ENCODE data around the gene FLNA. TPM values are rescaled to one million over a fixed set of nuclear protein-coding genes. Genes with fewer than 3 reads are reported as not detected.

Gene FLNA
- total RNA-seq, 4 donors from 2014 or later: 23.9 to 128 (median 88.9) TPM

DNA sequence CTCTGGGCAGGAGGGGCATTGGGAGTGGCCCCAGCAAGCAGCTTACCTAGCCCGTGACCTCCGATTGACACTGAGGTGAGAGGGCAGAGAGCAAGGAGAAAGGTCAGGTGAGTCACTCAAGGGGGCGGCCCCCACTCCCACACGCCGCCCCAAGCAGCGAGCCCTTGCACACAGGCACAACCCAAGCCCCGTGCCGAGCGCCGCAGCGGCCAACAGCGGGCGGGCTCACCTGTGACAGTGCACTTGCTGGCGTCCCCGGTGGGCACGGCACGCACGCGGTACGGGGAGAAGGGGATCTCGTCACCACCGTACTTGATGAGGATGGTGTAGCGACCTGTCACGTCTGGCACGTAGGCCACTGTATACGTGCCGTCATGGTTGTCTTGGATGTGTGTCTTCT lies 17.2 kb downstream of the FLNA start:
- Histone ChIP-seq H3K27me3 (no peaks in the 10 kb centered on the region), H3K4me3 (no peak overlapping the region), H3K9me3 (no peaks in the 10 kb centered on the region), H3K4me1 (no peaks in the 10 kb centered on the region), H3K27ac (no peak overlapping the region), H3K36me3 (no peaks in the 10 kb centered on the region)
- ATAC-seq (no peak), DNase-seq (no peak)
- TF ChIP-seq, protein P1, sequence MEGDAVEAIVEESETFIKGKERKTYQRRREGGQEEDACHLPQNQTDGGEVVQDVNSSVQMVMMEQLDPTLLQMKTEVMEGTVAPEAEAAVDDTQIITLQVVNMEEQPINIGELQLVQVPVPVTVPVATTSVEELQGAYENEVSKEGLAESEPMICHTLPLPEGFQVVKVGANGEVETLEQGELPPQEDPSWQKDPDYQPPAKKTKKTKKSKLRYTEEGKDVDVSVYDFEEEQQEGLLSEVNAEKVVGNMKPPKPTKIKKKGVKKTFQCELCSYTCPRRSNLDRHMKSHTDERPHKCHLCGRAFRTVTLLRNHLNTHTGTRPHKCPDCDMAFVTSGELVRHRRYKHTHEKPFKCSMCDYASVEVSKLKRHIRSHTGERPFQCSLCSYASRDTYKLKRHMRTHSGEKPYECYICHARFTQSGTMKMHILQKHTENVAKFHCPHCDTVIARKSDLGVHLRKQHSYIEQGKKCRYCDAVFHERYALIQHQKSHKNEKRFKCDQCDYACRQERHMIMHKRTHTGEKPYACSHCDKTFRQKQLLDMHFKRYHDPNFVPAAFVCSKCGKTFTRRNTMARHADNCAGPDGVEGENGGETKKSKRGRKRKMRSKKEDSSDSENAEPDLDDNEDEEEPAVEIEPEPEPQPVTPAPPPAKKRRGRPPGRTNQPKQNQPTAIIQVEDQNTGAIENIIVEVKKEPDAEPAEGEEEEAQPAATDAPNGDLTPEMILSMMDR (IDR thresholded peaks at IDR 0.05 in 4 of 5, conservative IDR thresholded peaks at IDR 0.05 in 1 of 5): no peak
- TF ChIP-seq POLR2A (IDR thresholded peaks at IDR 0.05): no peak
- intact Hi-C loops (cut with DNase I; ENCODE audit: low total_unique reads): no loop called here
- in situ Hi-C loops (cut with MboI; ENCODE audit: low sequenced_read_pairs in 4 of 4): no loop called here

DNA sequence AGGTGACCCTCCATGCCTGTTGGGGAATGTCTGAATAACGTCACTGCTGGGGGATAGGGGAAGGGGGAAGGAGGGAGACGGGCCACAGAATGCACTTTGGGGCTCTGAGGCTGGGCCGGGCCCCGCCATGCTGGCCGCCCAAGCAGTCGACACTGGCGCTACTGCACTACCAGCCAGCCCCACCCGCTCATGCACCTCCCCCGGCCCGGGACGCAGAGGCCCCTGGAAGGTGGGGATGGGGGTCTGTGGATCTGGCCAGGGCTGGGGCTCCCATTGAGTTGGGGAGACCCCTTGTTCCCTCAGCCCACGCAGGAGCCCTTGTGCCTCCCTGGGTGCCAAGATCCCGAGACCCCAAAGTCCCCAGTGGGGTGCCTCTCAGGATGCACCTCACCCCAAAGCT lies 17.8 kb downstream of the FLNA start:
- no peak for TF ChIP-seq POLR2A (IDR thresholded peaks at IDR 0.05)
- TF ChIP-seq, protein P1 (IDR thresholded peaks at IDR 0.05 in 4 of 5, conservative IDR thresholded peaks at IDR 0.05 in 1 of 5): no peak
- Histone ChIP-seq H3K4me1 (no peaks in the 10 kb centered on the region), H3K4me3 (no peak overlapping the region), H3K27me3 (no peaks in the 10 kb centered on the region), H3K36me3 (no peaks in the 10 kb centered on the region), H3K9me3 (no peaks in the 10 kb centered on the region), H3K27ac (no peak overlapping the region)
- in situ Hi-C loops (cut with MboI; ENCODE audit: low sequenced_read_pairs in 4 of 4) (no loop called here), intact Hi-C loops (cut with DNase I; ENCODE audit: low total_unique reads) (no loop called here)
- DNase-seq: no peak
- ATAC-seq: no peak

DNA sequence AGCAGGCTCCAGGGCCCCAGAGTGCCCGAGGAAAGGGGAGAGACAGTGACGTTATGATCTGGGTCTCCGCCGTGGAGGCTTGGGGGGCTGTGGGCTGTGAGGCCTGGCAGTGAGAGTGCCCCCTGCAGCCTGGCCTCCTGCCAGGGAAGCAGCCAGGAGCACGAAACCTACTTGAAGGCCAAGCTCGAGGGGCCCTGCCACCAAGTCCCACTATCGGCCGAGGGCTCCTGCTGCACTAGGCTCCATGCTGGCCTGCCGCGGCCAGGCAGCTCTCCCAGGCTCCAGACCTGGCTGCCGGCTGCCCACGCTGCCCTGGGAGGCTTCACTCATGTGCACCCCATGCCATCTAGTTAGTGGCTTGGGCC lies 18.7 kb downstream of the FLNA start:
- DNase-seq (no peak), ATAC-seq (no peak)
- intact Hi-C loops (cut with DNase I; ENCODE audit: low total_unique reads) (no loop called here), in situ Hi-C loops (cut with MboI; ENCODE audit: low sequenced_read_pairs in 4 of 4) (no loop called here)
- Histone ChIP-seq H3K27me3 (no peaks in the 10 kb centered on the region), H3K4me1 (no peaks in the 10 kb centered on the region), H3K4me3 (no peak overlapping the region), H3K9me3 (no peaks in the 10 kb centered on the region), H3K27ac (no peak overlapping the region), H3K36me3 (no peaks in the 10 kb centered on the region)
- no peak for TF ChIP-seq POLR2A (IDR thresholded peaks at IDR 0.05)
- TF ChIP-seq, protein P1 (IDR thresholded peaks at IDR 0.05 in 4 of 5, conservative IDR thresholded peaks at IDR 0.05 in 1 of 5): no peak

DNA sequence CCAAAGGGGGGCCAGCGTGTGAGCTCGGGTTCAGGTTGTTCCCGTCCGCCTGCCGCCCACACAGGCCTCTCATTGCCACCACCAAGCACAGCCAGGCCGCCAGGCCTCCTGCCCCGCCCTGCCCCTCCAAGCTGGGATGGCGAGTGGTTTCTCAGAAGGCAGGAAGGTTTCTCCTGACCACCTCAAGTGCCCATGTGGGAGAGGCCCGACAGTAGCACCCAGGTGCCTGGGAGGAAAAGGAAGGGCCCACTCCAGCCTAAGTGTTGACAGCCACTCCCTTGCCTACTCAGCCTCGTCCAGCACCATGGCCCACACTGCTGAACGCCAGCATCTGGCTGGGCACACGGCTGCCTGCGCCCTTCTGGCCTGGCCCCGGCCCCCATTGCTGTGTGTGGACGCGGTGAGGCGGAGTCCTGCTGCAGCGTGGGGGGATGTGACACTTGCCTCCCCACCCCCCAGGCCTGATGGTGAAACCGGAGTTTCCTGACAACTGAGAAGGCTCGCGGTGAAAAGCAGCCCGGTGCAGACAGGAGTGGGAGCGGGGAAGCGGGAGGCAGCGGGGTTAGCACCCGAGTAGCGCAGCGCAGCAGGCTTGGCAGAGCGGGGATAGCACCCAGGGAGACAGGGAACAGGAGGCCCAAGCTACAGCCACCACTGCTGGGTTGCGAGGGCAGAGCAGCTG lies 19.2 kb downstream of the FLNA start:
- DNase-seq (no peak), ATAC-seq (no peak)
- Histone ChIP-seq H3K27ac (no peak overlapping the region), H3K4me1 (no peaks in the 10 kb centered on the region), H3K36me3 (no peaks in the 10 kb centered on the region), H3K9me3 (no peaks in the 10 kb centered on the region), H3K4me3 (no peak overlapping the region), H3K27me3 (no peaks in the 10 kb centered on the region)
- TF ChIP-seq POLR2A (IDR thresholded peaks at IDR 0.05): no peak
- TF ChIP-seq, protein P1 (IDR thresholded peaks at IDR 0.05 in 4 of 5, conservative IDR thresholded peaks at IDR 0.05 in 1 of 5): no peak
- in situ Hi-C loops (cut with MboI; ENCODE audit: low sequenced_read_pairs in 4 of 4): no loop called here
- intact Hi-C loops (cut with DNase I; ENCODE audit: low total_unique reads): no loop called here

DNA sequence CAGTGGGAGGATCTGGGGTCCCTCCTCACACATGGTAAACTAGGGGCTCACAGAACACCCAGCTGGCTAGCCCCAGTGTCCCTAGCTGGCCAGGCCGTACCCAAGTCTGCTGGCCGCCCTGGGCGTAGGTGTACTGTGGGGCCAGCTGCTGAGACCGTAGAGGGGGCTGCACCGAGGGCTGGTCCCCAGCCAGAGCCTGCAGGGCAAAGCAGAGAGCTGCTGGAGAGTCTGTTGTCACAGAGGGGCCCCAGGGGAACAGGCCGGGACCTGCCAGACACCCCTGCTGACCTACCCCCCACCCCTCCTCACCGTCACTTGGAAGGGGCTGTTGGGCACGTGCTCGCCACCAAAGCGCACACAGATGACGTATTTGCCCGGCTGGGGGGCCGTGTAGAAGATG lies 19.9 kb downstream of the FLNA start:
- H3K4me1 ChIP-seq: no peaks in the 10 kb centered on the region
- no peaks in the 10 kb centered on the region for H3K27me3 ChIP-seq
- no peaks in the 10 kb centered on the region for H3K36me3 ChIP-seq
- H3K27ac ChIP-seq: no peak overlapping the region
- intact Hi-C loops (cut with DNase I; ENCODE audit: low total_unique reads): no loop called here
- no peaks in the 10 kb centered on the region for H3K9me3 ChIP-seq
- in situ Hi-C loops (cut with MboI; ENCODE audit: low sequenced_read_pairs in 4 of 4): no loop called here
- DNase-seq: no peak
- no peak for TF ChIP-seq POLR2A (IDR thresholded peaks at IDR 0.05)
- TF ChIP-seq, protein P1 (IDR thresholded peaks at IDR 0.05 in 4 of 5, conservative IDR thresholded peaks at IDR 0.05 in 1 of 5): no peak
- H3K4me3 ChIP-seq: no peak overlapping the region
- ATAC-seq: no peak
